Thoracic aorta (tissue), 2 donors: ENCODE measurements around the gene ROR1. TPM values are rescaled to one million over a fixed set of nuclear protein-coding genes. Genes with fewer than 3 reads are reported as not detected.
A peak's percentile ranks its signal among the peaks of the same experiment; 100 is the strongest.

Experiments used
- ATAC-seq: fragments of 150-250 bp; one replicate; pipeline ENCODE4 v1.8.0; 2017; ENCODE audit warnings: low read depth; ENCODE audit not compliant: insufficient number of reproducible peaks, low FRiP score
- DNase-seq: peaks from one replicate; pipeline ENCODE4 v3.0.0-alpha.2; 2020; ENCODE audit warnings: low spot score
- H3K27ac ChIP-seq, 2 donors: fragments of 200-600 bp; sonication (generic); 1 replicate in 1 of 2; 2 replicates in 1 of 2; pipeline ENCODE4 v1.5.1; 2016; ENCODE audit warnings: mild to moderate bottlenecking in 2 of 2, moderate library complexity in 2 of 2
- H3K27me3 ChIP-seq: fragments of 200-600 bp; sonication (generic); replicated peaks from 2 replicates; pipeline ENCODE4 v1.6.0; 2016; ENCODE audit warnings: mild to moderate bottlenecking; ENCODE audit not compliant: insufficient read depth
- H3K36me3 ChIP-seq: fragments of 200-600 bp; sonication (generic); one replicate; pipeline ENCODE4 v1.5.1; 2016
- H3K4me1 ChIP-seq, 2 donors: fragments of 200-600 bp; sonication (generic); 1 replicate in 1 of 2; 2 replicates in 1 of 2; pipeline versions ENCODE4 v1.5.1 to v1.6.0; 2016; ENCODE audit warnings: low read depth in 2 of 2, mild to moderate bottlenecking in 1 of 2; ENCODE audit not compliant: control insufficient read depth in 1 of 2
- H3K4me3 ChIP-seq: fragments of 200-600 bp; sonication (generic); 2 replicates; pipeline ENCODE4 v1.5.1; 2016; ENCODE audit warnings: mild to moderate bottlenecking
- H3K9me3 ChIP-seq: fragments of 200-600 bp; sonication (generic); 2 replicates; pipeline ENCODE4 v1.5.1; 2016
- total RNA-seq, 2 donors: library from RNA; depleted of rRNA; stranded (reverse); fragments of >200 nt; gene quantifications; one replicate each; pipeline versions ENCODE4 v1.1.0 to v1.2.3, GENCODE V29; 2016
- TF ChIP-seq, protein P1 (sequence below): fragments of 200-600 bp; sonication (generic); IDR thresholded peaks from one replicate; pipeline ENCODE4 v1.5.1; 2019; ENCODE audit warnings: antibody characterized with exemption

The ROR1 gene
- total RNA-seq, 2 donors from 2014 or later = 41.2 to 51.8 TPM

DNA sequence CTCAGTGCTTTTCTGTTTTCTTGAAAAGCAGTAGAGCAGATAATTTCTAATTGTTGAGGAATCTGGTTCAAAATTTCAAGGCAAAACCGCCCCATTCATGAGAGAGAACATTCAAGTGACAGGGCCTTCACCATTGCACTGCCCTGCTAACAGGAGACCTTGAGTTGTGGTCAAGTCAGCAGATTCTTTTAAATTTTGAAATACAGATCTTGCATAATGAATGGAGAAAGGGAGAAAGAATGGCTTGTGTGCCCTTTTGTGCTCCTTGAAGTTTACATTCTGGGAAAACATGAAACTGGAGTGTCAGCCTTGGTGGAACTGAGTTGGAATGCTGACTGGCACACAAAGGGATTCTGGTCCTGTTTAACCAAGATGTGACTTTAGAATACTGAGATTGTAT is 265.1 kb downstream of the ROR1 start:
- Histone ChIP-seq H3K4me1 (peaks cover 40 to 97% of the 10 kb centered on the region in 2 donors), H3K27me3 (no peaks in the 10 kb centered on the region), H3K27ac (peak overlapping the region; percentile 74 to 93), H3K4me3 (no peak overlapping the region), H3K9me3 (no peaks in the 10 kb centered on the region), H3K36me3 (no peaks in the 10 kb centered on the region)
- ATAC-seq (no peak), DNase-seq (no peak)
- TF ChIP-seq, protein P1, sequence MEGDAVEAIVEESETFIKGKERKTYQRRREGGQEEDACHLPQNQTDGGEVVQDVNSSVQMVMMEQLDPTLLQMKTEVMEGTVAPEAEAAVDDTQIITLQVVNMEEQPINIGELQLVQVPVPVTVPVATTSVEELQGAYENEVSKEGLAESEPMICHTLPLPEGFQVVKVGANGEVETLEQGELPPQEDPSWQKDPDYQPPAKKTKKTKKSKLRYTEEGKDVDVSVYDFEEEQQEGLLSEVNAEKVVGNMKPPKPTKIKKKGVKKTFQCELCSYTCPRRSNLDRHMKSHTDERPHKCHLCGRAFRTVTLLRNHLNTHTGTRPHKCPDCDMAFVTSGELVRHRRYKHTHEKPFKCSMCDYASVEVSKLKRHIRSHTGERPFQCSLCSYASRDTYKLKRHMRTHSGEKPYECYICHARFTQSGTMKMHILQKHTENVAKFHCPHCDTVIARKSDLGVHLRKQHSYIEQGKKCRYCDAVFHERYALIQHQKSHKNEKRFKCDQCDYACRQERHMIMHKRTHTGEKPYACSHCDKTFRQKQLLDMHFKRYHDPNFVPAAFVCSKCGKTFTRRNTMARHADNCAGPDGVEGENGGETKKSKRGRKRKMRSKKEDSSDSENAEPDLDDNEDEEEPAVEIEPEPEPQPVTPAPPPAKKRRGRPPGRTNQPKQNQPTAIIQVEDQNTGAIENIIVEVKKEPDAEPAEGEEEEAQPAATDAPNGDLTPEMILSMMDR = no peak

DNA sequence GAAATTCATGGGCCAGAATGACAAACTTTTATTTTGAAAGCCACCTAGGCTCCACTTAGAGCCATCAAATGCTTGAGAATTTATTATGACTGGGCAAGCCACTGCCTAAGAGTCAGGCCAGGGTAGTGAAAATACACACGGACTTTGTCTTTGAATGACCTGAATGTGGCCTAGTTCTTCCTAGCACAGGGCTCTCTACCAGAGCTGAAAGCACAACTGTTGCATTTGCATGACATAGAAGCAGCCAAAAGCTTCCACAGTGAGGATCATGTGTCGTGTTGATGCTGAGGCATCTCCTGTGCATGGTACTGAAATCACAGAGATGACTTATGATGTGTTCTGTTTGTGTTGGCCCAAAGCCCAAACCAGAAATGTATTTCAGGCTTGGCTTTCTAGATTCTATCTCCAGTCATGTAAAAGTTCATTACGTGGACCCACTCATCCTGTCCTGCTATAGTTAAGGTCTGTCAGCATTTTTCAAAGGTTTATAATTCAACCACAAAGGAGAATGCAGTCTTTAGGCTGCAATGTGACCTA is 265.6 kb downstream of the ROR1 start:
- H3K27me3 ChIP-seq = no peaks in the 10 kb centered on the region
- DNase-seq = peak; percentile 54
- peak overlapping the region; percentile 74 to 93 for H3K27ac ChIP-seq
- TF ChIP-seq, protein P1 = no peak
- ATAC-seq = peak; percentile 30
- H3K9me3 ChIP-seq = no peaks in the 10 kb centered on the region
- H3K36me3 ChIP-seq = no peaks in the 10 kb centered on the region
- peaks cover 36 to 97% of the 10 kb centered on the region in 2 donors for H3K4me1 ChIP-seq
- H3K4me3 ChIP-seq = no peak overlapping the region

DNA sequence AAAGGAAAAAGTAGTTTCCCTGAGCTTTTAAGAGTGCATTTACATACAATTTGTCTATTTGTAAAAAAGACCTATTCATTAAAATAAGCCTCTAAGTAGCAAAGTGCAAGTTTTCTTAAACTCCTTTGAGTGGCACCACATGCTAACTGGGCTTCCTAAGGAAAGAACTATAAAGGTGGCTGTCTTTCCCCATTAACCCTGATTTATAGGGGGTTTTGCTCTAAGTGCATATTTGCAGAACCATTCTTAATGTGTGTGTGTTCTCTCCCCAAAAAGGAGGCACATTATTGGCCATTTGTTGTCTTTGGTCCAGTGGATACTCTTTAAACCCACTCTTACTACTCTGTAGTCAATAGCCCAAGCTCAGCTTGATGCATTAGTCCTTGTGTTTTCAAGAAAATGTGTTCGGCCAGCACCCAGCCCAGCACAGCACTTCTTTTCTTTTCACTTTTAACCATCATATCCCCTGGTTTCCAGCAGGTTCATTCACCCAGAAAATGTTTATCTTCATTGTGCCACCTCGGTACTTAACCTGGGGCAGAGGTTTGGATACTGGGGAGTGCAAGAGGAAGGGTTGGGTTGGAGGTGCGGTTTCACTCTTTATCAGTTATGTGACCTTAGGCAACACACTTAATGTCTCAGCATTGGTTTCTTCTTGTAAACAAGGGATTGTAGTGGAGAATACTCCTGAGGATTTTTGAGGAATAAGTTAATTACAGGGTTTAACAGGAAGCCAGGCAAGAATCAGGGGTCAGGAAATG is 267.7 kb downstream of the ROR1 start:
- Histone ChIP-seq H3K36me3 (no peaks in the 10 kb centered on the region), H3K4me1 (peaks cover 30 to 78% of the 10 kb centered on the region in 2 donors), H3K27me3 (no peaks in the 10 kb centered on the region), H3K4me3 (no peak overlapping the region), H3K9me3 (no peaks in the 10 kb centered on the region), H3K27ac (peak overlapping the region; percentile 88 to 93)
- TF ChIP-seq, protein P1 = no peak
- DNase-seq = no peak
- ATAC-seq = no peak

DNA sequence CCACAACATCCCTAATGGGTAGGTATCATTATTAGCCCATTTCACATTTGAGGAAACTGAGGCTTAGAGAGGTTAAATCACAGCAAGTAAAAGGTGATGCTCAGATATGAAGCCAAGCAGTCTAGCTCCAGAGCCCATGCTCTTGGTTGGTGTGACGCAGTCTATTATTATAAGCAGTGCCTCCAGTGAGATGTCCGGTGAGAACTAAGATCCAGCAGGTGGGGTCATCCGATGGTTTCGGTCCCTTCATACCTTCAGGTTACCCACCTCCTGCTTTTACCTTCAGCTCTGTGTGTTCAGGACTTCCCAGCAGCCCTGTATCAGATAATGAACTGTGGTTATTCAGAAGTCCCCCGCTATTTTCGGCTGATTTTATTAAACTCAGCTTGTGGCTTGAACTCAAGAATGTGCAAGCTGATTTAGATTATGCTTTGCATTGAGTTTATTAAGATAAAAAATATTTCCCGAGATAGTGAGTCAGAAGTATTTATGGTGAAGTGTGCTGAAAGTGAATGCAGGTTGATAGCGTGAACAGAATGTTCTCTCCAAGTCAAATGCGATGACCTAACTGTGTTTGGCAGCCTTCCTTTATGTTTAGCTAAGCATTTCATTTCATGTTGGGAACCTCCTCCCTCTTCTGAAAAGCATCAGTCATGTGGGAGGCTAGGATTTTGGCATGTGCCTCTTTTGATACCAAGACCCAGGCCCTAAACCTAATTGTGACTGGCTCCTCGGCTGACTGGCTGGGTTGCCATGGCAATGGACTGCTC is 268.7 kb downstream of the ROR1 start:
- Histone ChIP-seq H3K27me3 (no peaks in the 10 kb centered on the region), H3K27ac (peak overlapping the region; percentile 88 to 93), H3K36me3 (no peaks in the 10 kb centered on the region), H3K4me3 (peak overlapping the region; percentile 17), H3K4me1 (peaks cover 30 to 78% of the 10 kb centered on the region in 2 donors), H3K9me3 (no peaks in the 10 kb centered on the region)
- peak; percentile 62 for DNase-seq
- TF ChIP-seq, protein P1 = no peak
- ATAC-seq = peak; percentile 75

DNA sequence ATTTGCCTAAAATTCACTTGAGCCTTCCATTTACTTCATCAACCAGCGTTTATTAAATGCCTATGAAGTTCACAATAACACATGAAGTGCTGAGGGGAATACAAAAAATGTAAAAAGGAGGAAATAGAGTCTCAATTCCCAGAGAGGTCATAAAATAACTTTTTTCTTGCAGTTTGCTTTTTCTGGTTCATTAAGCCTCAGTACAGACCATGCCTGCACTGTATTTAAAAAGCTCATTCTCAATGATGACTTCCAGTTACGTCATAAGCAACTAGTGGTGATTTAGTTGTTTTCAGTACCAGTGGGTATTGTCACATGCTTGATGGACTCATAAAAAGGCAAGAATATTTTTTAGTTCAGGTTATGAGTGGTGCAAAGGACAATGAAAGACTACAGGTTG is 269.5 kb downstream of the ROR1 start:
- Histone ChIP-seq H3K27me3 (no peaks in the 10 kb centered on the region), H3K4me3 (no peak overlapping the region), H3K9me3 (no peaks in the 10 kb centered on the region), H3K27ac (peak overlapping the region; percentile 88 to 93), H3K36me3 (no peaks in the 10 kb centered on the region), H3K4me1 (peaks cover 28 to 73% of the 10 kb centered on the region in 2 donors)
- TF ChIP-seq, protein P1 = no peak
- no peak for ATAC-seq
- DNase-seq = no peak
